ENCODE measurements around the gene ZBTB20. TPM values are rescaled to one million over a fixed set of nuclear protein-coding genes. Genes with fewer than 3 reads are reported as not detected.

Gene ZBTB20
- total RNA-seq, 6 experiments from 2014 or later: 8.0 to 14.1 (median 10.4) TPM

- no peak overlapping the region for H3K4me3 Mint-ChIP-seq
- H3K36me3 Mint-ChIP-seq (ENCODE audit: low read depth): no peaks in the 10 kb centered on the region
- H3K9me3 Mint-ChIP-seq: no peaks in the 10 kb centered on the region
- DNase-seq: peak; percentile 26
- H3K27me3 Mint-ChIP-seq (ENCODE audit: insufficient read depth): no peaks in the 10 kb centered on the region
- no peak for TF ChIP-seq CTCF (IDR thresholded peaks at IDR 0.05)
- H3K4me1 Mint-ChIP-seq (ENCODE audit: low read depth): peaks cover 59% of the 10 kb centered on the region
- peak overlapping the region; percentile 18; the same call in 1 of the 2 replicates for H3K27ac Mint-ChIP-seq
These were observed 707.8 kb downstream of the ZBTB20 start for GRCh38 chr3:114439284-114439683.

GRCh38 chr3:114437897-114438296, 709.2 kb downstream of the ZBTB20 start:
- H3K36me3 Mint-ChIP-seq (ENCODE audit: low read depth): no peaks in the 10 kb centered on the region
- no peak overlapping the region for H3K4me3 Mint-ChIP-seq
- H3K27me3 Mint-ChIP-seq (ENCODE audit: insufficient read depth): no peaks in the 10 kb centered on the region
- no peak for DNase-seq
- H3K27ac Mint-ChIP-seq: no peak overlapping the region
- TF ChIP-seq CTCF (IDR thresholded peaks at IDR 0.05): no peak
- no peaks in the 10 kb centered on the region for H3K9me3 Mint-ChIP-seq
- H3K4me1 Mint-ChIP-seq (ENCODE audit: low read depth): peaks cover 45% of the 10 kb centered on the region

DNA sequence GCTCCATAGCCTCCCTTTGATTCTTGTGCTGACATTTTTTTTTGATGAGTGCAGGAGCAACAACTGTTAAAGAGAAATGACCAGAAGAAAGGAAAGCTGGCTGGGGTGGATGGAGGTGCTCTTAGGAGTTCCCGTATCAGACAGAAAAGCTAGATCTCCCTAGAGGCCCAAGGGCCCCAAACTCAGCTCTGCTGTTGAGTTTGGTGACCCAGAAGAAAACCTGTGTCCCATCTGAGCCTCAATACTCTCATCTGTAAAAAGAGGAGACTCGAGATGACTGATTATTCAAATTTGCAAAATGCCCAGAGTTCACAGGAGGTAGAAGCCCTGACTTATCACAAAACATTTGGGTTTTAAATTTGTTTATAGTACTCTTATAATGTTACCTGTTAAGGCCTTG, 710.9 kb downstream of the ZBTB20 start:
- Mint-ChIP-seq H3K27me3 (ENCODE audit: insufficient read depth) (no peaks in the 10 kb centered on the region), H3K4me3 (no peak overlapping the region), H3K9me3 (no peaks in the 10 kb centered on the region), H3K36me3 (ENCODE audit: low read depth) (no peaks in the 10 kb centered on the region), H3K27ac (no peak overlapping the region), H3K4me1 (ENCODE audit: low read depth) (peaks cover 37% of the 10 kb centered on the region)
- DNase-seq: no peak
- TF ChIP-seq CTCF (IDR thresholded peaks at IDR 0.05): no peak

DNA sequence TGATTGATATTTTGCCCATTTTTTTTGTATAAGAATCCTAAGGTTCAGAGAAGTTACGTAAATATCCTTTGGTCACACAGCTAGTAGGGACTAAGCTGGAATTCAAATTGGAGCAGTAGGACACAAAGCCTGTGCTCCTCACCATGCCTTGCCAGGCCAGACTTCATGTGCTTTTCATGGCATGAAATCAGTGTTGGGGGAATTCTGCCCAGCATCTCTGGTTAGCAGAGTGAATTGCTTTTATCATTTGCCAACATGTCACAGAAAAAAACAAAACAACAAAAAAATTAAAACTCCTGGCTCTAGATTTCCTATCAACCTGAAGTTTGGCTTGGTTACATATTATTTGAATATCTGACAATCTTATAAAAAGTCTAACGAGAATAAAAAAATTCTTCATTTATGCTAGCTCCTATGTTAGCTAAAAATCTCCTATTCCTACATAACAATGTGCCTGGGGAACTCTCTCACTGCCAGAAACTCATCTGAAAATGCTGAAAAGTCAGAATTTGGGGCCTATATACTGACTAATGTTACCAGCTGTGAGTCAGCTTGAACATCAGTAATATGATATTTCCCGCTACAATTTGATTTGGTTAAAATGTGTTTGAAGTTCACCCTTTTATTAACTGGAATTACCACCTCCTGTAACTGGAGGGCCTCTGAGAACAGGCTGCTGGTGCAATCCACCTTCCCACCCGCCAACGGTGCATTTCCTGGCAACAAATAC, 711.5 kb downstream of the ZBTB20 start:
- H3K9me3 Mint-ChIP-seq: no peaks in the 10 kb centered on the region
- no peak for TF ChIP-seq CTCF (IDR thresholded peaks at IDR 0.05)
- no peak overlapping the region for H3K27ac Mint-ChIP-seq
- no peaks in the 10 kb centered on the region for H3K36me3 Mint-ChIP-seq (ENCODE audit: low read depth)
- peaks cover 43% of the 10 kb centered on the region for H3K4me1 Mint-ChIP-seq (ENCODE audit: low read depth)
- no peaks in the 10 kb centered on the region for H3K27me3 Mint-ChIP-seq (ENCODE audit: insufficient read depth)
- H3K4me3 Mint-ChIP-seq: no peak overlapping the region
- DNase-seq: no peak

DNA sequence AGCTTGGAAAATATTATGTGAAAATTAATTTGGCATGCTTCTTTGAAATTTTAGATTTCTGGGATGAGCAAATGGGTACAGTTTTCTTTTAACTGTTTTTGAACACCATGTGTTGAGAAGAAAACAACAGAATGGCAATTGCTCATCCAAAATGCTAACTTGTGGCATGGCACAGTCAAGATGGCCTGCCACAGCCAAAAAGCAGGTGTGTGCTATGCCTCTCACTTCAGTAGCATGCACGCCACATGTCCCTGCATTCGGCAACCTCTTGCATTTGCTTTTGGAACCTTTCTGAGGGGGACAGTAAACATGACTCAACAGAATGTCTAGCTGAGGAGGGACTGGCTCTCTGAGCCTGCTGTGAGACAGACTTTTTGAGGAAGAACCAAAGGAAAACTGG, 714.8 kb downstream of the ZBTB20 start:
- no peak overlapping the region for H3K4me3 Mint-ChIP-seq
- H3K27me3 Mint-ChIP-seq (ENCODE audit: insufficient read depth): no peaks in the 10 kb centered on the region; the same call in 1 of the 2 replicates
- no peak for TF ChIP-seq CTCF (IDR thresholded peaks at IDR 0.05)
- no peak overlapping the region for H3K27ac Mint-ChIP-seq
- H3K9me3 Mint-ChIP-seq: no peaks in the 10 kb centered on the region
- peaks cover 20% of the 10 kb centered on the region for H3K4me1 Mint-ChIP-seq (ENCODE audit: low read depth)
- no peaks in the 10 kb centered on the region for H3K36me3 Mint-ChIP-seq (ENCODE audit: low read depth)
- no peak for DNase-seq

All from HFFc6 (cell line).